ENCODE results near the gene SUPT4H1.

DNA sequence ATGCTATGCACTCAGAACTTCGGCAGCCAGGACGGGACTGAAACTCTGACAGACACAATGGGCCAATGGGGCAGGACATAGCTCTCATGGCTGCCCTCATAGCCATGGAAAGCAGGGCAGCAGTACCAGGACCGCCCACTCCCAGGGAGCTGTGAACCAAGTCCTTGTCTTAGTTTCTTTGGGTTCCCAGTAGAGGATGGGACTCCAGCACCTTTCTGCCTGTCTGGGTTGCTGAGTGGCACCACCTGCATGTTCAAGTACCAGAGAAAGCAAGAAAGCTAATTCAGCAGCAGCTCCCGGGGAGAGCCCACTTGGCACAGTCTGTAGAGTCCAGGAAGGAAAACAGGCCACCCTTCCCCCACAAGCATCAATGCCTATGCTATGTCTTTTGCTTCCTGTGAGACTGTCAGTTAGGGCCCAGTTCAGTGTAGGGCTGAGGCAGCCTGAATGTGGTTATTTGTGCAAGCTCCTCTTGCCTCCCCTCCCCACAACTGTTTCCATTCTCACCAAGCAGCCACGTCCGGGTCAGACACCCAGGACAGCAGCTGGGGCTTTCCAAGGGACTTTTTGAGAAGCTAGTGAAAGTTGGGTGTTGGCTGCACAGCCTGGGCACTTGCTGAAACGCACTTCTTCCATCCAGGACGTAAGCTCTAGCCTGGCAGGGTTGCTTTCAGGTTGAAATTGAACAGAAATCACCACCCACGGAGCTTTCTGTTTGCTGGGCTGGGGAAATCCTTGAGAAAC, 7.8 kb downstream of the SUPT4H1 start:
- TF ChIP-seq, protein P1, sequence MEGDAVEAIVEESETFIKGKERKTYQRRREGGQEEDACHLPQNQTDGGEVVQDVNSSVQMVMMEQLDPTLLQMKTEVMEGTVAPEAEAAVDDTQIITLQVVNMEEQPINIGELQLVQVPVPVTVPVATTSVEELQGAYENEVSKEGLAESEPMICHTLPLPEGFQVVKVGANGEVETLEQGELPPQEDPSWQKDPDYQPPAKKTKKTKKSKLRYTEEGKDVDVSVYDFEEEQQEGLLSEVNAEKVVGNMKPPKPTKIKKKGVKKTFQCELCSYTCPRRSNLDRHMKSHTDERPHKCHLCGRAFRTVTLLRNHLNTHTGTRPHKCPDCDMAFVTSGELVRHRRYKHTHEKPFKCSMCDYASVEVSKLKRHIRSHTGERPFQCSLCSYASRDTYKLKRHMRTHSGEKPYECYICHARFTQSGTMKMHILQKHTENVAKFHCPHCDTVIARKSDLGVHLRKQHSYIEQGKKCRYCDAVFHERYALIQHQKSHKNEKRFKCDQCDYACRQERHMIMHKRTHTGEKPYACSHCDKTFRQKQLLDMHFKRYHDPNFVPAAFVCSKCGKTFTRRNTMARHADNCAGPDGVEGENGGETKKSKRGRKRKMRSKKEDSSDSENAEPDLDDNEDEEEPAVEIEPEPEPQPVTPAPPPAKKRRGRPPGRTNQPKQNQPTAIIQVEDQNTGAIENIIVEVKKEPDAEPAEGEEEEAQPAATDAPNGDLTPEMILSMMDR (IDR thresholded peaks at IDR 0.05), result no peak
- no peak for TF ChIP-seq EP300 (IDR thresholded peaks at IDR 0.05)
